HL-60 (cell line): ENCODE results near the gene BBS12.

Experiments used
- CTCF ChIP-seq: IDR thresholded peaks from one replicate; pipeline ENCODE4 v1.5.1; 2011; ENCODE audit warnings: low read length, control low read depth, inconsistent platforms; ENCODE audit not compliant: insufficient read depth
- POLR2AphosphoS5 ChIP-seq: IDR thresholded peaks from 2 replicates; pipeline ENCODE4 v1.6.1; 2012; ENCODE audit warnings: low read depth
- REST ChIP-seq: IDR thresholded peaks from 2 replicates; pipeline ENCODE4 v1.6.1; 2012; ENCODE audit warnings: low read depth; ENCODE audit not compliant: insufficient replicate concordance
- SPI1 ChIP-seq: IDR thresholded peaks from 2 replicates; pipeline ENCODE4 v1.6.1; 2012; ENCODE audit warnings: low read depth, mild to moderate bottlenecking, borderline replicate concordance

- no peak for TF ChIP-seq CTCF
- TF ChIP-seq POLR2AphosphoS5, result no peak
- TF ChIP-seq SPI1, result no peak
- TF ChIP-seq REST, result no peak
These were observed 23.2 kb downstream of the BBS12 start for GRCh38 chr4:122755675-122756074.
